GM19452 (cell line): Measurements from ENCODE around the gene ZNF468.
A peak's percentile ranks its signal among the peaks of the same experiment; 100 is the strongest.
"Not testable (repeated sequence)": the region's sequence is repeated elsewhere in the genome, so short reads cannot be mapped to it uniquely, and the experiment has no call there.

Source experiments
- ATAC-seq: cut with Tn5 transposase; IDR thresholded peaks from one replicate; pipeline ENCODE4 v1.9.1; 2021; ENCODE audit not compliant: unreplicated experiment

ZNF468 gene

DNA sequence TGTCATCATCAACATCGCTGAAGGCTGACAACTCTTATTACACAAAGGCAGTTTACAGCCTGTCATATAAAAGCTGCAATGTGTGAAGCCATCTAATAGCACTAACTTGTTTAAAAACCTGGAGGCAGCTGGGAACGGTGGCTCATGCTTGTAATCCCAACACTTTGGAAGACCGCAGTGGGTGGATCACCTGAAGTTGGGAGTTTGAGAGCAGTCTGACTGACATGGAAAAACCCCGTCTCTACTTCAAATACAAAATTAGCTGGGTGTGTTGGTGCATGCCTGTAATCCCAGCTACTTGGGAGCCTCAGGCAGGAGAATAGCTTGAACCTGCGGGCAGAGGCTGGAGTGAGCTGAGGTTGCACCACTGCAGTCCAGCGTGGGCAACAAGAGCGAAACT, 27.6 kb downstream of the ZNF468 start:
- not testable (repeated sequence) for ATAC-seq

GRCh38 chr19:52825765-52826164, 31.7 kb downstream of the ZNF468 start:
- ATAC-seq = no peak

- ATAC-seq = no peak
Measured at GRCh38 chr19:52823676-52824075, 33.7 kb downstream of the ZNF468 start.

- peak; percentile 96 for ATAC-seq
Measured at GRCh38 chr19:52821204-52821960, 36.0 kb downstream of the ZNF468 start, which contains the start of gene ZNF28. TSS of gene ZNF28 (minus strand) at chr19:52821633. CDS start at chr19:52817958, 3,675 bp downstream.

DNA sequence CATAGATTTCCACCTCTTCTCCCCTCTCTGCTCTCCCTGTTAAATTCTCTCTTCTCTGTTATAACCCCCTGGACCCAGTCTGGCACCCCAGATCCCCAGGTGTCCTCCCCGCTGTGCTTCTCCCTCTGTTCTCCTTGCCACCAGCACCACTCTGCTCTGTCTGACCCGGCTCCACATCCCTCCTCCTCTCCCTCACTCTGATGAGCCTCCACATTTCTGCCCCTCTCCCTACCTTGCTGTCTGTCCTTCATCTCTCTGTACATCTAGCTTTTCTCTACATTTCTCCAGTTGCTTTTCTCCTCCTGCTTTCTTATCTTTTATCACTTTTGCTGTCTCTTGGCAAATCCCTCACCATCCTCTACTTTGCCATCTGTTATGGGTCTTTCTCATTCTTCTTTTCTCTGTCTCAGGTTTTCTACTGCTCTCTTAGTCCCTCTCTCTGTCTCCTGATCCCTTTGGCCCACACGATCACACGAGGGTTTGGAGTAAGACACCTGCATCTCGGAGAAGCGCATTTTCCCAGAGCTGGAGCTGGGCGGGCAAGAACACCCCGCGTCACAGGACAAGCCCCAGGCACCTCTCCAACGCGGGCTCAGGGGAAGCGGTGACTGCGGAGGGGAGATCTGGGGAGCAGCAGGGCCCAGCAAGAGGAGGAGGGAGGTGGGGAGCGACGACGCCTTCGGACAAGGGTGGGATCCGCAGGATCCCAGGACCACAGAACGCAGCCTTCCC, 36.8 kb downstream of the ZNF468 start:
- ATAC-seq = not testable (repeated sequence)

DNA sequence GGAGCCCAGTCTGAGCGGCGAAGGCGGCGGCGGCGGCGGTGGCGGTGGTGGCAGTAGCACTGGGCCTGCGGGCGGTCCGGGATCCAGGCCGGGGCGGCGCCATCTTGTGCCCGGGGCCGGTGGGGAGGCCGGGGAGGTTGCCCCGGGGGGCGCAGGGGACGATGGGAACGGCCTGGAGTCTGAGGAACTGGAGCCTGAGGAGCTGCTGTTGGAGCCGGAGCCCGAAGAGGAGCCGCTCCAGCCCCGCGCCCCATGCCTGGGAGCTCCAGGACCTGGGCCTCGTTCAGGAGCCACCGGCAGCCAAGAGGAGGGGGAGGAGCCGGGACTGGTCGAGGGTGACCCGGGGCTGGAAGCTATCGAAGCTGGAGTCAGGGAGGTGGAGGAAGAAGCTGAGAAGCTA, 47.6 kb downstream of the ZNF468 start:
- ATAC-seq = no peak

DNA sequence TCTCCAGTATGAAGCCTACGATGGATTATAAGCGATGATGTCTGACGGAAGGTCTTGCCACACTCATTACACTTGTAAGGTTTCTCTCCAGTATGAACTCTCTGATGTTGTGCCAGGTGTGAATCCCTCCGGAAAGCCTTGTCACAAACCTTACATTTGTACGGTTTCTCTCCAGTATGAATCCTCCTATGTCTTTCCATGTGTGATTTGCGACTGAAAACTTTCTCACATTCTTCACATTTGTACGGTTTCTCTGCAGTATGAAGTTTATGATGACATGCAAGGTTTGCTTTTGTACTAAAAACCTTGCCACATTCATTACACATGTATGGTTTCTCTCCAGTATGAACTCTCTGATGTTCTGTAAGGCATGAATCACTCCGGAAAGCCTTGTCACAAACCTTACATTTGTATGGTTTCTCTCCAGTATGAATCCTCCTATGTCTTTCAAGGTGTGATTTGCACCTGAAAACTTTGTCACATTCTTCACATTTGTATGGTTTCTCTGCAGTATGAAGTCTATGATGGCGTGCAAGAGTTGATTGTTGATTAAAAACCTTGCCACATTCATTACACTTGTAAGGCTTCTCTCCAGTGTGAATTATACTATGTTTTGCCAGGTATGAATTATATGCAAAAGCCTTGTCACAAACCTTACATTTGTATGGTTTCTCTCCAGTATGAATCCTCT, 57.3 kb downstream of the ZNF468 start:
- ATAC-seq = not testable (repeated sequence)

DNA sequence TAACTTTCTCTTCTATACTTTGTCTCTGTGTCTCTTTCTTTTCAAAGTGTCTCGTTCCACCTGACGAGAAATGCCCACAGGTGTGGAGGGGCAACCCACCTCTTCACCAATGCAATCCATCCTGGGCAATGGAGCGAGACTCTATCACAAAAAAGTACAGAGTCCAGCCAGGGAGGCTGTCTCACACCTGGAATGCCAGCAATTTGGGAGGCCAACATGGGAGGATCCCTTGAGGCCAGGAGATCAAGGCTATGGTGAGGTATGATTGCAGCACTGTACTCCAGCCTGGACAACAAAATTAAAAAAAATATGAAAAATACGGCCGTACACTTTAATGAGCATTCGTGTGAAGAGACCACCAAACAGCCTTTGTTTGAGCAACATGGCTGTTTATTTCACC, 68.0 kb downstream of the ZNF468 start:
- ATAC-seq = no peak
